Skeletal muscle tissue (tissue), 4 donors: Measurements from ENCODE around the gene RIMKLB. TPM values are rescaled to one million over a fixed set of nuclear protein-coding genes. Genes with fewer than 3 reads are reported as not detected.
"Not testable (repeated sequence)": the region's sequence is repeated elsewhere in the genome, so short reads cannot be mapped to it uniquely, and the experiment has no call there.

Source experiments
- H3K27ac ChIP-seq: one replicate; pipeline ENCODE4 v1.7.0; 2013; ENCODE audit warnings: mild to moderate bottlenecking, low read depth, low read length, inconsistent platforms
- H3K27me3 ChIP-seq, 3 donors: one replicate each; pipeline ENCODE4 v1.7.0; 2013; ENCODE audit warnings: low read length in 3 of 3; ENCODE audit not compliant: control insufficient read depth in 3 of 3, insufficient read depth in 3 of 3
- H3K36me3 ChIP-seq, 3 donors: one replicate each; pipeline ENCODE4 v1.7.0; 2013; ENCODE audit warnings: low read length in 3 of 3; ENCODE audit not compliant: control insufficient read depth in 3 of 3, insufficient read depth in 3 of 3
- H3K4me1 ChIP-seq, 3 donors: one replicate each; pipeline ENCODE4 v1.7.0; 2013; ENCODE audit warnings: low read length in 3 of 3, mild to moderate bottlenecking in 3 of 3; ENCODE audit not compliant: control insufficient read depth in 3 of 3, insufficient read depth in 3 of 3
- H3K4me3 ChIP-seq, 3 donors: one replicate each; pipeline ENCODE4 v1.7.0; 2013; ENCODE audit warnings: low read length in 3 of 3
- H3K9ac ChIP-seq, 3 donors: one replicate each; pipeline ENCODE4 v1.7.0; 2013; ENCODE audit warnings: low read length in 3 of 3, mild to moderate bottlenecking in 3 of 3, moderate library complexity in 2 of 3, low read depth in 1 of 3
- H3K9me3 ChIP-seq, 3 donors: one replicate each; pipeline ENCODE4 v1.7.0; 2013; ENCODE audit warnings: low read length in 3 of 3; ENCODE audit not compliant: control insufficient read depth in 3 of 3
- total RNA-seq: library from RNA; depleted of rRNA; stranded (reverse); fragments of >200 nt; gene quantifications from one replicate; pipeline ENCODE4 v1.2.3, GENCODE V29; 2014
- donor health status: Osteomylitis.

Gene RIMKLB
- total RNA-seq, 1 donor from 2014 or later = 40.7 TPM

DNA sequence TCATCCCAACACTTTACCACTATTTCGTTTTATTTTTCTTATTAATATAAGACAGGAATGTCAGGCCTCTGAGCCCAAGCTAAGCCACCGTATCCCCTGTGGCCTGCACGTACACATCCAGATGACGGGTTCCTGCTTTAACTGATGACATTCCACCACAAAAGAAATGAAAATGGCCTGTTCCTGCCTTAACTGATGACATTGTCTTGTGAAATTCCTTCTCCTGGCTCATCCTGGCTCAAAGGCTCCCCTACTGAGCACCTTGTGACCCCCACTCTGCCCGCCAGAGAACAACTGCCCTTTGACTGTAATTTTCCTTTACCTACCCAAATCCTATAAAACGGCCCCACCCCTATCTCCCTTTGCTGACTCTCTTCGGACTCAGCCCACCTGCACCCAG is 112.3 kb downstream of the RIMKLB start:
- not testable (repeated sequence) for H3K9ac ChIP-seq, H3K4me1 ChIP-seq, H3K4me3 ChIP-seq, H3K27ac ChIP-seq, H3K27me3 ChIP-seq, H3K9me3 ChIP-seq, H3K36me3 ChIP-seq

DNA sequence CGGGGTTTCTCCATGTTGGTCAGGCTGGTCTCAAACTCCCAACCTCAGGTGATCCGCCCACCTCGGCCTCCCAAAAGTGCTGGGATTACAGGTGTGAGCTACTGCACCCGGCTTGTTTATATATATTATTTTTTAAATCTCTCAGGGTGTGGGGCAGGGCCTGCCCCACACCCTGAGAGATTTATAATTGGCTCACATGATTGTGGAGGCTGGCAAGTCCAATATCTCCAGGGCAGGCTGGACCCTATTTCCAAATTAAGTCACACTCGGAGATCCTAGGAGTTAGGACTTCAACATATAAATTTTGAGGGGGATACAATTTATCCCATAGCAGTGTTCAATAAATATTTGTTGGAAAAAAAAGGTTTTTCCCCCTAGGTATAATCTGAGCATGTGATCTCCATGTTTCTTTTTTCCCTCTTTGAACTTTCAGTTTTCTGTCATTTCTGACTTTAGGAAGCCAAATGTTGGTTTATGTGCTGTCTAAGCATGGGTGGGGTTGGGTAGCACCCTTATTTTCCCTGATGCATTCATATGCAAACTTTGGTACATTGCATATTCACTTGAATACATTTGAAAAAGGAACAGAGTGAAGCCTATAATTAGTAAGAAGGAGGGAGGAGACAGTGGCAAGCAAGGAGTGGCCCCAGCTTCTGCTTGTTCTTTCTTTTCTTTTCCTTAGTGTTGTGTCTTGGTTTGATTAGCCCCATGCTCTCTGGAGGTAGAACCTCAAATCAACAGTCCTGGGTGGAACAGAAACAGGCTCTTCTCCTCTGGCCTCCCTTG is 116.0 kb downstream of the RIMKLB start:
- no peaks in the 10 kb centered on the region for H3K4me1 ChIP-seq
- H3K27me3 ChIP-seq = no peaks in the 10 kb centered on the region
- H3K9me3 ChIP-seq = no peaks in the 10 kb centered on the region
- H3K4me3 ChIP-seq = no peak overlapping the region
- no peak overlapping the region for H3K9ac ChIP-seq
- no peaks in the 10 kb centered on the region for H3K36me3 ChIP-seq
- H3K27ac ChIP-seq = no peak overlapping the region

DNA sequence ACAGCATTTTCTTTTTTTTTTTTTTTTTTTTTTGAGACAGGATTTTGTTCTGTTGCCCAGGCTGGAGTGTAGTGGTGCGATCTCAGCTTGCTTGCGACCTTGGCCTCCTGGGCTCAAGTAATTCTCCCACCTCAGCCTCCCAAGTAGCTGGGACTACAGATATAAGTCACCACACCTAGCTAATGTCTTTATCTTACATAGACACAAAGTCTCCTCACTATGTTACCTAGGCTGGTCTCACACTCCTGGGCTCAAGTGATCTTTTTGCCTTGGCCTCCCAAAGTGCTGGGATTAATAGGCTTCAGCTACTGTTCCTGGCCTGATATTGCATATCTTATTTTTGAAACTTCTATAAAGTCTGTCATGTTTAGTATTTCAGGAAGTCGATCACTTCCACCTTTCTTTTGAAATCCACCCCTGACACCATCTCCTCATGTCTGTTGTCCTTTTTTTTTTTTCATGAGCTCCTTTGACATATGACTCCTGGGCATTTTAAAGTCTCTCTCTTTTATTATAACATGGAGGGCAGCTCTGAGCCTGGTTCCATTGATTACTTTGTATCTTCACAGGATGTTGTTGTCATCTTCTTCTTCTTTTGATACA is 118.8 kb downstream of the RIMKLB start:
- Histone ChIP-seq H3K27ac (no peak overlapping the region), H3K4me3 (no peak overlapping the region), H3K4me1 (no peaks in the 10 kb centered on the region), H3K36me3 (no peaks in the 10 kb centered on the region), H3K27me3 (no peaks in the 10 kb centered on the region), H3K9ac (no peak overlapping the region), H3K9me3 (no peaks in the 10 kb centered on the region)

DNA sequence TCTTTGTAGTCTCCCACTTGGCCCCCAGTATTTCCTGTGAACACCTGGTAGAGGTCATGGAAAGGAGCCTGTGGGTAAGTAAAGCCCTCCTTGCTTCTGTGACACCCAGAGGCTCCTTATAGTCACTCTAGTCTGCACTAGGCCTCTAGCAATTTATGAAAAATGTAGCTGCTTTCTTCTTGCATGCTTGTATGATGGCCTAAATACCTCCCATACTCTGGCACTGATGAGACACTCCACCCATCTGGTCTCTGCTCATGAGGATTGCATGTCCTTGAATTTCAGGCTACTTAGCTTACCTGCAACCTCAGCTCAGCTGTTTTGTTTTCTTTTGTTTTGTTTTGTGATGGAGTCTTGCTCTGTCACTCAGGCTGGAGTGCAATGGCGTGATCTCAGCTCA is 120.1 kb downstream of the RIMKLB start:
- no peaks in the 10 kb centered on the region for H3K36me3 ChIP-seq
- no peak overlapping the region for H3K9ac ChIP-seq
- no peak overlapping the region for H3K4me3 ChIP-seq
- H3K27me3 ChIP-seq = no peaks in the 10 kb centered on the region
- no peak overlapping the region for H3K27ac ChIP-seq
- H3K4me1 ChIP-seq = no peaks in the 10 kb centered on the region
- H3K9me3 ChIP-seq = no peaks in the 10 kb centered on the region

DNA sequence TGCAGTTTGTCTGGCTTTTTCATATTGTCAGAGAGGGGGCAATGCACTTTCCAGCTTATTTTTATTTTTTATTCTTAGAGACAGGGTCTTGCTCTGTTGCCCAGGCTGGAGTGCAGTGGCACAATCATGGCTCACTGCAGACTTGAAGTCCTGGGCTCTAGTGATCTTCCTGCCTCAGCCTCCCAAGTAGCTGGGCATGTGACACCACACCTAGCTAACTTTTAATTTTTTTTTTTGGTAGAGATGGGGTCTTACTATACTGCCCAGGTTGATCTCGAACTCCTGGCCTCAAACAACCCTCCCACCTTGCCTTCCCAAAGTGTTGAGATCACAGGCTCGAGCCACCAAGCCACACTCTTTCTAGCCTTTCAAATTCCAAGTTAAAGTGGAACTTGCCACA is 120.7 kb downstream of the RIMKLB start:
- Histone ChIP-seq H3K27ac (no peak overlapping the region), H3K27me3 (no peaks in the 10 kb centered on the region), H3K36me3 (no peaks in the 10 kb centered on the region), H3K4me3 (no peak overlapping the region), H3K9me3 (no peaks in the 10 kb centered on the region), H3K4me1 (no peaks in the 10 kb centered on the region), H3K9ac (no peak overlapping the region)

DNA sequence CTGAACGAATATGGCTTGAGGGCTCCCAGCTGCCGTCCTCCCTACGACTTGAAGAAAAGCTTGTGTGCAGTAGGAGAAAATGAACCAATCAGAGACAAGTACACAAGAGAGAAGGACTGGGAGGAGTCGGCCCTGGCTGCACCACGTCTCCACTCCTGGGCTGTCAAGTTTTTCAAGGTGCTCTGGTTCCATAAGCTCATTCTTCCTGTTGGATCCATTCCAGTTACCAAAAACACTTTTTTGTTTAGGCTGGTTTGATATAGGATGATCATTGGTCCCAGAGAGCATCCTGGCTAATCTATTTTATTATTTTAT is 121.8 kb downstream of the RIMKLB start:
- Histone ChIP-seq H3K4me1 (no peaks in the 10 kb centered on the region), H3K27ac (no peak overlapping the region), H3K9me3 (no peaks in the 10 kb centered on the region), H3K9ac (no peak overlapping the region), H3K27me3 (no peaks in the 10 kb centered on the region), H3K4me3 (no peak overlapping the region), H3K36me3 (no peaks in the 10 kb centered on the region)

DNA sequence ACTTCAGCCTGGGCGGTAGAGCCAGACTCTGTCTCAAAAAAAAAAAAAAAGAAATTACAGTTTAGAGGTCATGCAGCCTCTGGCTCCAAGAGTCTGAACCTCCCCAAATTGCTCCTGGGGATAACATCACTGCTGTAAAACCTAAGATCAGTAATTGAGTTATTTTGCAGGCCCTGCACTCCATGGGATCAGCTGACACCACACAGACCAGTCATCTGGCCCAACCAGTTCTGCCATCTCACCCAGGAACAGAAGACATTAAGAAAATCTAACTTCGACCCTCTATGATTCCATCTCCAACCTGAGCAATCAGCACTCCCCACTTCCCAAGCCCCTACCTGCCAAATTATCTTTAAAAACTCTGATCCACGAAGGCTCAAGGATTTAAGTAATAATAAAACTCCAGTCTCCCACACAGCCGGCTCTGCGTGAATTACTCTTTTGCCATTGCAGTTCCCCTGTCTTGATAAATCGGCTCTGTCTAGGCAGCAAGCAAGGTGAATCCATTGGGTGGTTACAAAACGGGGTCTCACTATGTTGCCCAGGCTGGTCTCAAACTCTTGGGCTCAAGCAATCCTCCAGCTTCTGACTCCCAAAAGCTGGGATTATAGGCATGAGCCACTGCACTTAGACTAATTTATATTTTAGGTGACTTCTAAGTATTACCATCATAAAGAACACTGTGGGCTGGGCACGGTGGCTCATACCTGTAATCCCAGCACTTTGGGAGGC is 123.1 kb downstream of the RIMKLB start:
- H3K36me3 ChIP-seq, H3K27me3 ChIP-seq, H3K9ac ChIP-seq, H3K4me1 ChIP-seq, H3K9me3 ChIP-seq, H3K4me3 ChIP-seq, H3K27ac ChIP-seq: not testable (repeated sequence)

DNA sequence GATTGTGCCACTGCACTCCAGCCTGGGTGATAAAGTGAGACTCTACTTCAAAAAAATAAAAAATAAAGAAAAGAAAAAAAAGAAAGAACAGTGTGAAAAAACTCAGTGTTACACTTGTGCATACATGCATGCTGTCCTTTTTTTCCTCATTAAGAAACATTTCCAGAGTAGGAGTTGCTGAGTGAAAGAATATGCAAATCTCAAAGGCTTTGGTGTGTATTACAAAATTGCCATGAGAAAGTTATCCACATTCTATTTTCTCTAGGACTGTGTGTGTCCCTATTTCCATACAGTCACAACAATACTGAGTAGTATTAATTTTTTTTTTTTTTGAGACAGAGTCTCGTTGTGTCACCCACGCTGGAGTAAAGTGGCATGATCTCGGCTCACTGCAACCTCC is 123.8 kb downstream of the RIMKLB start:
- Histone ChIP-seq H3K27ac (no peak overlapping the region), H3K4me1 (no peaks in the 10 kb centered on the region), H3K36me3 (no peaks in the 10 kb centered on the region), H3K27me3 (no peaks in the 10 kb centered on the region), H3K4me3 (no peak overlapping the region), H3K9me3 (no peaks in the 10 kb centered on the region), H3K9ac (no peak overlapping the region)

DNA sequence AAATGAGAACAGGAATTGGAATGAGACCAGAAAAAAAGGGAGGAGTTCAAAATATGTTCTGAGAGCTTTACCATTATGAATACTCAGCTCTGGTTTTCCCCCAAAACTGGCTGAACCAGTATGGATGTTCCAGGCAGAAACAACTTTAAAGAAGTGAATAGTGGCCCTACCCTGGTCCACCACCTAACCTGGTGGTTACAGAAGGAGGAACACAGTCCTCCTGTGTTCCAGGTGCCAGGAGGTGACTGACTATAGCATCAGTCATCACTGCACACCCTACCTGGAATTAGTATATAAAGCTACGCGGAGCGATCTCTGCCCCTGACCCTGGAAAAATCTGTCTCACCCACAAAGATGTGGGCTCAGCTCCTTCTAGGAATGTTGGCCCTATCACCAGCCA is 124.5 kb downstream of the RIMKLB start, which contains the start of gene A2ML1:
Gene A2ML1 (plus strand): TSS at position 324 of the 400 bp plus-strand sequence. CDS start 31 bp downstream, at position 355.
- Histone ChIP-seq H3K4me1 (no peaks in the 10 kb centered on the region), H3K27me3 (no peaks in the 10 kb centered on the region), H3K4me3 (no peak within 1 kb of the TSS), H3K9me3 (no peaks in the 10 kb centered on the region), H3K36me3 (no peaks in the 10 kb centered on the region), H3K27ac (no peak within 1 kb of the TSS), H3K9ac (no peak within 1 kb of the TSS)

DNA sequence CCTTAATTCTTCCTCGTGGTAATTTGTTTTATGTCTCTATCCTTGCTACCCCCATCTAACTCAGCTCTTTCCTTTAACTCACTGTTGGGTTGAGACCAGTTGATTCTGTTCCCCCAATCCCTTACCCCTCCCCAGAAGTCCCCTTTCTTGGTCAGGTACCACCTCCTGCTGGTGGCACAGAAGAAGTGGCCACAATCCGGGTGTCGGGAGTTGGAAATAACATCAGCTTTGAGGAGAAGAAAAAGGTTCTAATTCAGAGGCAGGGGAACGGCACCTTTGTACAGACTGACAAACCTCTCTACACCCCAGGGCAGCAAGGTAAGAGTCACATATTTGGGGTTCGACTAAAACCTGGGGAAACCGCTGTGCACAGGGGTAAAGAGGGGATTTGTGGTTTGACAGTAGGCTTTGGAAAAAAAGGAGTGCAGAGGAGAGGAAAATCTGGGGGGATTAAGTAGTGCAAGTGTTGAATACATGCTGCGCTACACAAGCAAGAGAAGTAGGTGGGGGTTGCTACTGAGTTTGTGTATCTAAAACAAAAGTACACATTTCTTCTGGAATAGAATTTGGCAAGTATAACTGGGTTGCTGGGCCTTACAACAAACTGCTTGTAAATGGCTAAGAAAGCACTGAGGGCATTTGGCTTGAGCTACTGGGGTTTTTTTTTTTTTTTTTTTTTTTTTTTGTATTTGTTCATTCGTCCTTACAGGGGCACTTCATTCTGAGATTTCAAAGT is 125.9 kb downstream of the RIMKLB start:
- no peak overlapping the region for H3K4me3 ChIP-seq
- no peaks in the 10 kb centered on the region for H3K4me1 ChIP-seq
- no peaks in the 10 kb centered on the region for H3K36me3 ChIP-seq
- H3K27ac ChIP-seq = no peak overlapping the region
- no peaks in the 10 kb centered on the region for H3K9me3 ChIP-seq
- H3K27me3 ChIP-seq = no peaks in the 10 kb centered on the region
- H3K9ac ChIP-seq = no peak overlapping the region
